Cardiac septum (tissue), 1 donor: ENCODE results near the gene ZMIZ1. TPM values are rescaled to one million over a fixed set of nuclear protein-coding genes. Genes with fewer than 3 reads are reported as not detected.

Experiments used
- DNase-seq: peaks from one replicate; pipeline ENCODE4 v3.0.0-alpha.2; 2020; ENCODE audit warnings: low spot score
- intact Hi-C: fragments of 100-400 bp; cut with DNase I; formaldehyde crosslinking; loops from one replicate; pipeline ENCODE4 v1.14.0; 2022
- total RNA-seq: library from RNA; stranded (reverse); fragmentation: NEBNext Ultra II Directional; extraction: Animal tissue kit (Norgen Biotek cat#: 25700); gene quantifications from one replicate; pipeline ENCODE4 v1.2.1, GENCODE V29; 2021
- donor health status: DM: no; HTN: no; CAD: no.

ZMIZ1 gene
- total RNA-seq, 1 donor from 2014 or later = 40.7 TPM

- DNase-seq = peak; percentile 49
- intact Hi-C loops = loop anchor here (10.0 kb wide), 1 partner anchor 275 kb away; no protein-coding TSS in a partner anchor
These were observed 8.8 kb upstream of the ZMIZ1 start for GRCh38 chr10:79059859-79060379.

GRCh38 chr10:79060641-79061255, 8.0 kb upstream of the ZMIZ1 start:
- DNase-seq = peak; percentile 38
- intact Hi-C loops = loop anchor here (10.0 kb wide), 1 partner anchor 276 kb away; no protein-coding TSS in a partner anchor

DNA sequence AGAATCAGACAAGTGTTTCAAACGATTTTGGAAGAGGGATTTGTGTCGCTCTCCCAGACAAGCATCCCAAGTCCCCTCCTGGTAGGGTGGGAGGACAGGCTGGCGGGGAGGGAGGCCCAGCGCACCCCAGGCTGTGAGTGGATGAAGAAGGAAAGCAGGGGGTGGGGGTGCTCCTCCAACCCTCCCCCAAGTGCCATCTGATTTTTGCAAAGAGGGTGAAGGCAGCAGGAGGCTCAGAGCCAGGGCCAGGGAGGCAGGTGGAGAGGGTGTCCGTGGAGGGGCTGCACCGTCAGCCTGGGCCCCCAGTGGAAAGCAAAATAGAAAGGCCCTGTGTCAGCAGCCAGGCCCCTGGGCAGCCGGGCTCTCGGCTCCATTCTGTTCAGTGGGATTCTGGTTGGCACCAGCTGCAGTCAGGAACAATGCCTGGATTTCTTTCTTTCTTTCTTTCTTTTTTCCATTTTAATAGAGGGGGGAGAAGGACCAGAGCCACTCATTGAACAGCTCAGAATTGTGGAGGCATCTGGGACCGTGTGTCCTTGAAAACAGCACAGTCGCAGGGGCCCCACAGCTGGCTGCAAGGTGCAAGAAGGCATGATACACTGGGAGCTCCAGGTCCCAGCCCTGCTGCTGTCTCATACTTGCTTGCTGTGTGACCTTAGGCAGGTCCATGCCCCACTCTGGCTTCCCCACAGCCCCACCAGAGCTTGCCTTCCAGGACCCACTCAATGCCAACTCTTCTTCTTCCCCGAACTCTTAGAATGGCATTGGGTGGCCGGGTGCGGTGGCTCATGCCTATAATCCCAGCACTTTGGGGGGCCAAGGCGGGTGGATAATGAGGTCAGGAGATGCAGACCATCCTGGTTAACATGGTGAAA, 7.1 kb upstream of the ZMIZ1 start:
- intact Hi-C loops = loop anchor here (10.0 kb wide), 1 partner anchor 277 kb away; no protein-coding TSS in a partner anchor
- DNase-seq = peak; percentile 66

DNA sequence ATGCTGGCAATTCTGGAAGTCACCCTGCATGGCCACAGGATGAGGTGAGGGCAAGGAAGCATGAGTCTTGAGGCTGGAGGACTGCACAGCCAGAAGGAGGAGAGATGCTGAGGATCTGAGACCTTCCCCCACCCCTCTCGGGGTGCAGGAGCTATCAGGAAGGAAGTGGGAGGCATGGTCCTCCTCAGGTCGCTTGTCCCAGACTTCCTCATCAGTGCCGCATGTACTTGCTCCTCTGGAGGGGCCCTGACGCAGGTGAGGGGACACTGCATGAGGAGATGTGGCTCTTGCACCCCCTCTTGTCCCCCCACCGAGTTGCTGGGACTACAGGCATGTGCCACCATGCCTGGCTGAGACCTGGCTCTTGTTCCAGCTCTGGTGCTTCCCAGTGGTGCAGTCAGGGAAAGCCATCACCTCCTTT, 5.7 kb upstream of the ZMIZ1 start:
- intact Hi-C loops = loop anchor here (10.0 kb wide), 1 partner anchor 278 kb away; no protein-coding TSS in a partner anchor
- peak; percentile 68 for DNase-seq

GRCh38 chr10:79063661-79064492, 4.9 kb upstream of the ZMIZ1 start:
- DNase-seq = peak; percentile 49
- intact Hi-C loops = loop anchor here (10.0 kb wide), 1 partner anchor 279 kb away; no protein-coding TSS in a partner anchor

- intact Hi-C loops = loop anchor here (5.0 to 10.0 kb wide), 6 partner anchors 133 to 1018 kb away; no protein-coding TSS in a partner anchor
- DNase-seq = no peak
These were observed 3.6 kb upstream of the ZMIZ1 start for GRCh38 chr10:79065091-79065551.

DNA sequence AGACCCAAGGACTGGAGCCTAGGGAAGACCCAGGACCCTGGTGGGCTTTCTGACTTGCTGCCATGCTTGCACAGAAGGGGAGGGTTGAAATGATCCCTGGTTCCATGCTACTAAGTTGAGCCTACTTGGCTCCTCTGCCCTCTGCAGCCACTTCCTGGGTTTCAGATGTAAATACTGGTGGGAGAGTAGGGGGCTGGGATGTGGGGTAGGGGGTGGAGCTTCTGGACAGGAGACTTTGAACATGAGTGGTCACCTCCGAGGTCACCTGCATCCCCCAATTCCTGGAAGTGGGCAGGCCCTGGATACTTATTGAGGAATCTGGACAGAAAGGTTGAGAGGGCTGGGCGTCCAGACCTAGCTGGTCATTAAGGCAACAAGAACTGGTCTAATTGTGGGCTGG, 2.9 kb upstream of the ZMIZ1 start:
- intact Hi-C loops = loop anchor here (2.0 to 10.0 kb wide), 7 partner anchors 41 to 1019 kb away; no protein-coding TSS in a partner anchor
- DNase-seq = no peak

GRCh38 chr10:79066411-79067240, 2.1 kb upstream of the ZMIZ1 start:
- intact Hi-C loops = loop anchor here (2.0 to 10.0 kb wide), 7 partner anchors 42 to 1019 kb away; no protein-coding TSS in a partner anchor
- DNase-seq = no peak

DNA sequence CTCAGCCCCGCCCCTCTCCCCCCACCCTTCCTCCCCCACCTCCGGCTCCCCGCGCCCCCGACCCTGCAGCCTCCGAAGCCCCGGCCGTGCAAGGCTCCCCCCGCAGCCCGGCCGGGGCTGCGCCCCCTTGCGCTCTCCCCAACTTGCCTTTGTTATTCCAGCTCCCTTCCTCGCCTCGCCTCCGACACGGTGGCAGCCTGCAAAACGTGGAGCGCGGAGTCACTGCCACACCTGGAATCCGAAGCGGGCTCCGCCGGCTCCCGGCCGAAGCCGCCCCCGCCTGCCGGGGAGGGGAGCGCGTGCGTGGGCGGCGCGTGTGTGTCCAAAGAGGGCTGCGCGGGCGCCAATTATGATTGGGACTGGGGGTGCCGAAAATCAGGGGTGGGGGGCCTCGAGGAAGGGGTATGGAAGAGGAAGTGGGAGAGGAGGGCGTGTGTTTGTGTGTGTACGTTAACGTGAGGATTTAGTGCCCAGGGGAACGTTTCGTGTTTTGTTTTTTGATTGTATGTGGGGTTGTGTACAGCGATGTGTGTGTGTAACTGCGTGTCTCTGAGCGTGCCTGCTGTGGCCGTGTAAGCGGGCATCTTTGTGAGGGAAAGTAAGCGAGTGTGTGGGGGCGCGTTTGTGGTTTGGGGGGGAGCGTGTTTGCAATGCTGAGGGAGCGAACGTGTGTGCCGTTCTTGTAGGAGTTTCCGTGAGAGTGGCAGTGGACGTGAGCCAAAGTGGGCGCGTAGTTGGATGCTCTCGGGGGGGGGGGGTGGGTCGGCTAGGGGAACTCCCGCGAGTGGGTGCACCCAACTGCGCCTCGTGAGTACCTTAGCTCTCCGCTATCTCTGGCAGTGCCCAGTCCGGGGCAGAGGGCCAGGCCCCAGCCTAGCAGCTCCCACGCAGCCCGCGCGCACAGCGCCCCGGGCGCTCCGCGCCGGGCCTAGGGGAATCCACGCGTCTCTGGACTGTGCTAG, 1.2 kb upstream of the ZMIZ1 start:
- intact Hi-C loops = loop anchor here (1.0 to 10.0 kb wide), 11 partner anchors 43 to 1020 kb away; no protein-coding TSS in a partner anchor
- DNase-seq = peak; percentile 95

GRCh38 chr10:79068203-79068561, 584 bp upstream of the ZMIZ1 start:
- DNase-seq = no peak
- intact Hi-C loops = loop anchor here (1.0 to 10.0 kb wide), 10 partner anchors 83 to 1021 kb away; no protein-coding TSS in a partner anchor

- intact Hi-C loops = loop anchor here (2.0 to 10.0 kb wide), 10 partner anchors 69 to 1022 kb away; no protein-coding TSS in a partner anchor
- DNase-seq = no peak
These were observed 737 bp downstream of the ZMIZ1 start for GRCh38 chr10:79069325-79070080.

DNA sequence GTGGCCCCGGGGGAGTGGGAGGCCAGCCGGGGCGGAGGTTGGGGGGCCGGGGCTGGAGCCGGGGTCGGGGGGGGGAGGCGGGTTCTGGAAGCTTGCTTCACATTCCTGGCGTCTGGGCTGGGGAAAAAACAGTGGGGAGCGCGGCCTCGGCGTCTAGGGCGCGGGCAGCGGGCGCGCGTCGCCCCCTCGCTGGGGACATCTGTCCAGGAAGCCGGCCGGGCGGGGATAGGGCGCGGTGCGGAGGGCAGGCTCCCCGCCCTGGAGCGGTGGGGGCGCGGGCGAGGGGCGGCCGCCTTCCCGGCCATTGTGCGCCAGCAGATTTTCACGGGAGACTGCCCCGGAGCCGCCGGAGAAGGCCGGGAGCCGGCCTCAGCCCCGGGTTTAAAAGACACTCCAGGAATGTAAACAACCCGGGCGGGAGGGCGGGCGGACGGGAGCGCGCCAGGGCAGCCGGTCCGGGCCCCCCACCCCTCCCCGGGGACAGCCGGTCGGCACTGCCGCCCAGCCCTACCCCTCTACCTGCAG, 1.4 kb downstream of the ZMIZ1 start:
- intact Hi-C loops = loop anchor here (2.0 kb wide), 1 partner anchor 69 kb away; no protein-coding TSS in a partner anchor
- no peak for DNase-seq

- DNase-seq = peak; percentile 93
- intact Hi-C loops = loop anchor here (2.0 kb wide), 1 partner anchor 68 kb away; no protein-coding TSS in a partner anchor
These were observed 2.0 kb downstream of the ZMIZ1 start for GRCh38 chr10:79070606-79071395.

DNA sequence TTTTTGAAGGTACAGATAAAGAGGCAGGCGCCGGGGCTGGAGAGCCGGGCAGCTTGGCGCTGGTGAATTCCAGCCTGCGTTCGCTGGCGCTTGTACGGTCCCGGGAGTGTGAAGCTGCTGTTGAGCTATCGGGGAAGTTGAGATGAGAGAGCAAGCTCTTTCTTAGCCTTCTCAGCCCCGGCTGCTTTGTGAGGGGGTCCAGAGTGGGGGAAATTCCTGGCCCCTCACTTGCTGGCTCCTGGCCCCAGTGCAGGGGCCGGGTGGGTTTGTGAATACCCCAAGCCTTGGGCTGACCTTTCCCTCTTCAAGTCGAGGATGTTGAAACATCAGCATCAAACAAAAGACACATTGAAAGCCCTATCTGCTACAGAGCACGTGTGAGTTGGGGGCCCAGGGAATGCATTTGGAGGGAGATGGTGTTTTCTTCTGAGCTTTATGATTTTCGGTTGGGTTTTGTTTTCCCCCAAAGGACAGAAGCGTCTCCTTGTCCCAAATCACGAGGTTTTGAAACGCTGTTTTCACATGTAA, 2.7 kb downstream of the ZMIZ1 start:
- intact Hi-C loops = loop anchor here (2.0 kb wide), 1 partner anchor 67 kb away; no protein-coding TSS in a partner anchor
- DNase-seq = no peak

- no peak for DNase-seq
- intact Hi-C loops = no loop called here
These were observed 3.3 kb downstream of the ZMIZ1 start for GRCh38 chr10:79072041-79072441.
